ENCODE results near the gene LTBP1. TPM values are rescaled to one million over a fixed set of nuclear protein-coding genes. Genes with fewer than 3 reads are reported as not detected.

The LTBP1 gene
- total RNA-seq, 3 donors from 2014 or later (not counting 1 experiment from before 2014, with no cell fraction given), result 1.7 to 4.7 (median 3.5) TPM

DNA sequence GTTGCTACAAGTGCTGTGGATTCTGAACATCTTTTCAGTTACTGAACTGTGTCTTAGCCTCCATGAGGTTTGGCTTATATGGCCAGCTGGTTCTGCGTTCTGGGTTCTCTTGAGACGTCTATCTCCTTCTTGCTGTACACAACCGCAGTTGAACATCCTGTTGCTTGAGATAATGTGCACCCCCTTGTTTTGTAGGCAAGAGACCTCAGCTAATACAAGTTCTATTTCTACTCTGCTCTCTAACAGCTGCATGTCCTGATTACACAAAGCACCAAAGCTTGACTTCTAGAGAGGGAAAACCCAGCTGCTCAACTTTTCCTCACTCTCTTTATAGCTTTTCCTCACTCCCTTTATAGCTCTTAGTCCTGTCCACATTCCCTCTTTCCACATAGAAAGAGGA lies 176.0 kb downstream of the LTBP1 start:
- H3K36me3 Mint-ChIP-seq, result no peaks in the 10 kb centered on the region
- no peak overlapping the region for H3K27ac Mint-ChIP-seq
- no peak for DNase-seq
- peak in 1 of 3 donors; percentile 46 for ATAC-seq
- Histone ChIP-seq H3K4me3 (ENCODE audit: low read length) (no peak overlapping the region), H3K4me1 (ENCODE audit: control insufficient read depth, insufficient read depth, low read length) (no peaks in the 10 kb centered on the region), H3K36me3 (ENCODE audit: control insufficient read depth, insufficient read depth, low read length) (no peaks in the 10 kb centered on the region), H3K9me3 (ENCODE audit: control insufficient read depth, insufficient read depth, low read length) (no peaks in the 10 kb centered on the region), H3K27me3 (ENCODE audit: control insufficient read depth, insufficient read depth, low read length) (no peaks in the 10 kb centered on the region), H3K27ac (ENCODE audit: low read length) (no peak overlapping the region)
- H3K4me1 Mint-ChIP-seq, result no peaks in the 10 kb centered on the region
- H3K27me3 Mint-ChIP-seq (ENCODE audit: low read depth in 2 of 2), result peaks cover 5 to 8% of the 10 kb centered on the region in 2 donors
- no peak overlapping the region for H3K4me3 Mint-ChIP-seq
- no peak for TF ChIP-seq CTCF (IDR thresholded peaks at IDR 0.05)
- H3K9me3 Mint-ChIP-seq, result no peaks in the 10 kb centered on the region
- intact Hi-C loops (cut with micrococcal nuclease), result no loop called here
- WGBS (ENCODE audit: insufficient coverage), result 95% methylated on average over 3 of the region's 3 CpGs

DNA sequence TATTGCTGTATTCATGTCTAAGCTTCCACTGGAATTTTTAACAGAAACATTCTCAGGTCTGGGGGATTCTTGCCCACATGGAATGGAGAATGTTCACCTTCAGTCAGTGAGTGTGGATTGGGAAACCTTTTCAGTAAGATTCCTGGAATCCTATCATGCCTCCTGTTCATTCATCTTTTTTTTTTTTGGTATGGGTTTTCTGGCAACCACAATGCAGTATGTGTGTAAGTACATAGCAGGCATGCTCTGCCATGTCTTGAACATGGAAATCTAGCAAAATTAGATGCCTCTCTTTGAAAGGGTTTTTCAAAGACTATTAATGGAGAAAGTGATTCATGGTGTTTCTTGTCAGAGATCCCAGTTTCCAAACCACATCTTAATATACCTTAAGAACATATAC lies 176.5 kb downstream of the LTBP1 start:
- ATAC-seq (no peak), DNase-seq (no peak)
- Mint-ChIP-seq H3K36me3 (no peaks in the 10 kb centered on the region), H3K27me3 (ENCODE audit: low read depth in 2 of 2) (peaks cover 5 to 8% of the 10 kb centered on the region in 2 donors), H3K27ac (no peak overlapping the region), H3K4me3 (no peak overlapping the region), H3K4me1 (no peaks in the 10 kb centered on the region), H3K9me3 (no peaks in the 10 kb centered on the region)
- H3K27ac ChIP-seq (ENCODE audit: low read length), result no peak overlapping the region
- H3K4me3 ChIP-seq (ENCODE audit: low read length), result no peak overlapping the region
- no peaks in the 10 kb centered on the region for H3K9me3 ChIP-seq (ENCODE audit: control insufficient read depth, insufficient read depth, low read length)
- intact Hi-C loops (cut with micrococcal nuclease), result no loop called here
- TF ChIP-seq CTCF (IDR thresholded peaks at IDR 0.05), result no peak
- H3K27me3 ChIP-seq (ENCODE audit: control insufficient read depth, insufficient read depth, low read length), result no peaks in the 10 kb centered on the region
- H3K4me1 ChIP-seq (ENCODE audit: control insufficient read depth, insufficient read depth, low read length), result no peaks in the 10 kb centered on the region
- no peaks in the 10 kb centered on the region for H3K36me3 ChIP-seq (ENCODE audit: control insufficient read depth, insufficient read depth, low read length)

DNA sequence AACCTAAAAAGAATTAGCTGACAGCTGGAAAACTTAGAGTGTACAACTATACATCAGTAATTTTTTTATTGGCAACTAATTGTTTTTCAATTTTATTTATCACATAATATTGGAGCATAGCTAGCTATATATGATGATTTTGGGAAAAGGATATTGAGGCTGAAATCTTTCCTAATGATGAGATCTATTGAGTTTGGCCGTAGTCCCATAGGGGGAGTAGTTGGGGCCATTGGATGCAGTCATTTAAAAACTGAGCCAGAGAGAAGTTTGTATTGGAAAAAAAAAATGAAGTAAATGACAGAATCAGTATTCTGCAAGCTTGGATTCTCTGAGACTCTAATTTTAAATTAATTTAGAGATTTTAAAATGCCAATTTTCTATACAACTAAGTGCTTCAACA lies 179.8 kb downstream of the LTBP1 start:
- H3K4me1 Mint-ChIP-seq, result no peaks in the 10 kb centered on the region
- ATAC-seq (no peak), DNase-seq (no peak)
- Histone ChIP-seq H3K27me3 (ENCODE audit: control insufficient read depth, insufficient read depth, low read length) (no peaks in the 10 kb centered on the region), H3K4me1 (ENCODE audit: control insufficient read depth, insufficient read depth, low read length) (no peaks in the 10 kb centered on the region), H3K9me3 (ENCODE audit: control insufficient read depth, insufficient read depth, low read length) (no peaks in the 10 kb centered on the region), H3K27ac (ENCODE audit: low read length) (no peak overlapping the region), H3K4me3 (ENCODE audit: low read length) (no peak overlapping the region), H3K36me3 (ENCODE audit: control insufficient read depth, insufficient read depth, low read length) (no peaks in the 10 kb centered on the region)
- no peaks in the 10 kb centered on the region for H3K36me3 Mint-ChIP-seq
- H3K9me3 Mint-ChIP-seq, result no peaks in the 10 kb centered on the region
- 96% methylated on average over 1 of the region's 1 CpG for WGBS (ENCODE audit: insufficient coverage)
- no peak overlapping the region for H3K4me3 Mint-ChIP-seq
- intact Hi-C loops (cut with micrococcal nuclease), result no loop called here
- peaks cover 5 to 8% of the 10 kb centered on the region in 2 donors for H3K27me3 Mint-ChIP-seq (ENCODE audit: low read depth in 2 of 2)
- no peak for TF ChIP-seq CTCF (IDR thresholded peaks at IDR 0.05)
- H3K27ac Mint-ChIP-seq, result no peak overlapping the region

- intact Hi-C loops (cut with micrococcal nuclease), result no loop called here
- no peak overlapping the region for H3K4me3 Mint-ChIP-seq
- no peak for TF ChIP-seq CTCF (IDR thresholded peaks at IDR 0.05)
- H3K27ac ChIP-seq (ENCODE audit: low read length), result no peak overlapping the region
- no peaks in the 10 kb centered on the region for H3K27me3 ChIP-seq (ENCODE audit: control insufficient read depth, insufficient read depth, low read length)
- DNase-seq (no peak), ATAC-seq (no peak)
- H3K27me3 Mint-ChIP-seq (ENCODE audit: low read depth in 2 of 2), result peaks cover 5 to 8% of the 10 kb centered on the region in 2 donors
- no peak overlapping the region for H3K4me3 ChIP-seq (ENCODE audit: low read length)
- no peaks in the 10 kb centered on the region for H3K9me3 ChIP-seq (ENCODE audit: control insufficient read depth, insufficient read depth, low read length)
- H3K9me3 Mint-ChIP-seq, result no peaks in the 10 kb centered on the region
- 76% methylated on average over 3 of the region's 3 CpGs for WGBS (ENCODE audit: insufficient coverage)
- H3K36me3 ChIP-seq (ENCODE audit: control insufficient read depth, insufficient read depth, low read length), result no peaks in the 10 kb centered on the region
- no peaks in the 10 kb centered on the region for H3K4me1 ChIP-seq (ENCODE audit: control insufficient read depth, insufficient read depth, low read length)
- H3K27ac Mint-ChIP-seq, result no peak overlapping the region
- H3K36me3 Mint-ChIP-seq, result no peaks in the 10 kb centered on the region
- no peaks in the 10 kb centered on the region for H3K4me1 Mint-ChIP-seq
Observed at GRCh38 chr2:33126958-33127357, 180.2 kb downstream of the LTBP1 start.

Data from natural killer cell (primary cell).